Fibroblast of pulmonary artery (primary cell): Measurements from ENCODE around the gene HDAC4.

Experiments used
- DNase-seq: peaks from one replicate; pipeline ENCODE4 v3.0.0-alpha.2; 2010; ENCODE audit warnings: low read depth
- H3K4me3 ChIP-seq: replicated peaks from 2 replicates; pipeline ENCODE4 v1.5.1; 2011; ENCODE audit warnings: low read depth, mild to moderate bottlenecking, control low read depth, low read length, moderate library complexity
- CTCF ChIP-seq: IDR thresholded peaks from 2 replicates; pipeline ENCODE4 v1.5.1; 2011; ENCODE audit warnings: mild to moderate bottlenecking, control low read depth, low read length, inconsistent platforms; ENCODE audit errors: missing control alignments

The HDAC4 gene

GRCh38 chr2:239232195-239232578, 168.6 kb downstream of the HDAC4 start:
- no peak overlapping the region for H3K4me3 ChIP-seq
- DNase-seq: no peak

GRCh38 chr2:239231231-239232194, 169.3 kb downstream of the HDAC4 start:
- DNase-seq: no peak
- no peak for TF ChIP-seq CTCF
- no peak overlapping the region for H3K4me3 ChIP-seq

More at GRCh38 chr2:239232195-239232578, 168.6 kb downstream of the HDAC4 start:
- no peak for TF ChIP-seq CTCF

- no peak for TF ChIP-seq CTCF
- no peak for DNase-seq
- H3K4me3 ChIP-seq: no peak overlapping the region
Observed at GRCh38 chr2:239230318-239231052, 170.3 kb downstream of the HDAC4 start.

- H3K4me3 ChIP-seq: no peak overlapping the region
- TF ChIP-seq CTCF: no peak
- DNase-seq: peak; percentile 29
Observed at GRCh38 chr2:239229545-239230279, 171.1 kb downstream of the HDAC4 start.

GRCh38 chr2:239227661-239228371, 173.0 kb downstream of the HDAC4 start:
- DNase-seq: no peak
- H3K4me3 ChIP-seq: no peak overlapping the region
- TF ChIP-seq CTCF: no peak
